Right lobe of liver (tissue), 6 donors: ENCODE data around the gene MIDN. TPM values are rescaled to one million over a fixed set of nuclear protein-coding genes. Genes with fewer than 3 reads are reported as not detected.

Source experiments
- ATAC-seq, 4 donors: fragments of 200-7000 bp; cut with Tn5 transposase; one replicate each; pipeline ENCODE4 v1.9.1; 2020; ENCODE audit warnings: mild to moderate bottlenecking in 4 of 4, moderate library complexity in 4 of 4
- DNase-seq, 3 donors: peaks; one replicate each; pipeline ENCODE4 v3.0.0-alpha.2; 2020
- H3K27ac ChIP-seq, 3 donors: fragments of 200-600 bp; one replicate each; pipeline ENCODE4 v1.8.0; 2022
- H3K27me3 ChIP-seq, 2 donors: fragments of 200-600 bp; one replicate each; pipeline ENCODE4 v1.8.0; 2022
- H3K36me3 ChIP-seq, 4 donors: fragments of 200-600 bp; sonication (generic) in 1 of 4; one replicate each; pipeline versions ENCODE4 v1.5.1 to v1.8.0; 2017 to 2022; ENCODE audit warnings: control low read depth in 1 of 4
- H3K4me1 ChIP-seq, 4 donors: fragments of 200-600 bp; sonication (generic) in 1 of 4; one replicate each; pipeline versions ENCODE4 v1.5.1 to v1.8.0; 2017 to 2022; ENCODE audit warnings: control low read depth in 1 of 4
- H3K4me3 ChIP-seq, 3 donors: fragments of 200-600 bp; one replicate each; pipeline ENCODE4 v1.8.0; 2022
- H3K9me3 ChIP-seq, 4 donors: fragments of 200-600 bp; sonication (generic) in 1 of 4; one replicate each; pipeline versions ENCODE4 v1.5.1 to v1.8.0; 2017 to 2022; ENCODE audit warnings: control low read depth in 1 of 4
- CTCF ChIP-seq, 4 donors: fragments of 200-600 bp in 3 of 4; fragments of 450-650 bp in 1 of 4; IDR thresholded peaks; one replicate each; pipeline versions ENCODE4 v1.5.1 to v1.8.0; 2016 to 2022; ENCODE audit warnings: antibody characterized with exemption in 4 of 4, mild to moderate bottlenecking in 2 of 4
- POLR2A ChIP-seq: fragments of 450-650 bp; IDR thresholded peaks from one replicate; pipeline ENCODE4 v1.6.1; 2017; ENCODE audit warnings: antibody characterized with exemption, mild to moderate bottlenecking
- WGBS: methylation state at CpG from one replicate; pipeline ENCODE4 v1.1.6; 2018; ENCODE audit warnings: low coverage, low lambda C conversion rate; ENCODE audit not compliant: insufficient coverage; ENCODE audit errors: missing lambda C conversion rate; 5-methylcytosine and 5-hydroxymethylcytosine counted together
- intact Hi-C, 2 donors: fragments of 100-400 bp; cut with DNase I; formaldehyde crosslinking; loops; one replicate each; pipeline versions ENCODE4 v1.11.2 to v1.14.1; 2022
- total RNA-seq, 6 experiments: library from RNA; depleted of rRNA in 2 of 6; stranded (reverse); fragments of >200 nt in 2 of 6; fragmentation: NEBNext Ultra II Directional in 3 of 6; extraction: Animal tissue kit (Norgen Biotek cat#: 25700) in 3 of 6; gene quantifications; one replicate each; pipeline versions ENCODE4 v1.1.0 to v1.2.4, GENCODE V29; 2016 to 2023
- donor health status: DM: no; HTN: yes; CAD: no.
- donor health status: DM: no; HTN: no; CAD: no.
- donor health status: DM: no; HTN: no; CAD: no.
- donor health status: DM: no; HTN: yes; CAD: no.
- donor health status: DM: no; HTN: yes; CAD: no.

MIDN gene
- total RNA-seq, 6 experiments from 2014 or later = 22.3 to 55.1 (median 29.3) TPM

- intact Hi-C loops = no loop called here
- no peaks in the 10 kb centered on the region for H3K9me3 ChIP-seq
- TF ChIP-seq CTCF (IDR thresholded peaks at IDR 0.05) (no peak), POLR2A (peak; percentile 74)
- WGBS = 2% methylated on average over 13 of the region's 83 CpGs
- H3K27ac ChIP-seq = peak overlapping the region; percentile 71 to 92 (median 90)
- DNase-seq = peak; percentile 98
- H3K27me3 ChIP-seq = no peaks in the 10 kb centered on the region
- peaks cover 0 to 22% (median 8%) of the 10 kb centered on the region in 4 donors for H3K36me3 ChIP-seq
- peak; percentile 60 to 78 (median 75) for ATAC-seq
- H3K4me1 ChIP-seq = peaks cover 5 to 61% (median 26%) of the 10 kb centered on the region in 4 donors
- H3K4me3 ChIP-seq = peak overlapping the region; percentile 58 to 70 (median 69)
Measured at GRCh38 chr19:1260749-1261537, 12.6 kb downstream of the MIDN start.

DNA sequence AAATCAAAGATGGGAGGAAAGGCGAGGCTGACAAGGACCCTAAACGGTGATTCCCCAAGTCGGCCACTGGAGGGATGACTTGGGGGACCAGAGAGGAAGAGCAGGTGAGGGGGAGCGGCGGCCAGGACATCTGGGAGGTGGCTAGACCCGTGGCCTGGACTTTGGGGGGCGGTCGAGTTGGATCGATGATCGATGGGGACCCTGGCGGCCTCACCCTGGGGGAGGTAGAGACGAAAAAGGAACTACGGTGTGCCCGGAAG lies 13.1 kb downstream of the MIDN start:
- ATAC-seq (no peak), DNase-seq (no peak)
- Histone ChIP-seq H3K9me3 (no peaks in the 10 kb centered on the region), H3K27me3 (no peaks in the 10 kb centered on the region), H3K36me3 (peaks cover 0 to 17% (median 4%) of the 10 kb centered on the region in 4 donors), H3K4me3 (peak overlapping the region; percentile 58 to 70 (median 69)), H3K4me1 (peaks cover 5 to 64% (median 28%) of the 10 kb centered on the region in 4 donors), H3K27ac (peak overlapping the region; percentile 71 to 92 (median 90))
- intact Hi-C loops = no loop called here
- TF ChIP-seq POLR2A = no peak
- TF ChIP-seq CTCF (IDR thresholded peaks at IDR 0.05) = no peak
- 4% methylated on average over 14 of the region's 14 CpGs for WGBS

- peak; percentile 41 to 68 (median 63) for ATAC-seq
- H3K9me3 ChIP-seq = no peaks in the 10 kb centered on the region
- no peaks in the 10 kb centered on the region for H3K27me3 ChIP-seq
- 10% methylated on average over 6 of the region's 28 CpGs for WGBS
- TF ChIP-seq CTCF (IDR thresholded peaks at IDR 0.05) = no peak
- peak; percentile 85 for TF ChIP-seq POLR2A
- H3K27ac ChIP-seq = peak overlapping the region; percentile 71 to 92 (median 90)
- H3K4me3 ChIP-seq = peak overlapping the region; percentile 58 to 70 (median 69)
- intact Hi-C loops = no loop called here
- H3K36me3 ChIP-seq = peaks cover 0 to 11% (median under 1%) of the 10 kb centered on the region in 4 donors
- H3K4me1 ChIP-seq = peaks cover 5 to 65% (median 28%) of the 10 kb centered on the region in 4 donors
- peak; percentile 94 to 98 (median 98) for DNase-seq
Measured at GRCh38 chr19:1261798-1262622, 13.6 kb downstream of the MIDN start.

DNA sequence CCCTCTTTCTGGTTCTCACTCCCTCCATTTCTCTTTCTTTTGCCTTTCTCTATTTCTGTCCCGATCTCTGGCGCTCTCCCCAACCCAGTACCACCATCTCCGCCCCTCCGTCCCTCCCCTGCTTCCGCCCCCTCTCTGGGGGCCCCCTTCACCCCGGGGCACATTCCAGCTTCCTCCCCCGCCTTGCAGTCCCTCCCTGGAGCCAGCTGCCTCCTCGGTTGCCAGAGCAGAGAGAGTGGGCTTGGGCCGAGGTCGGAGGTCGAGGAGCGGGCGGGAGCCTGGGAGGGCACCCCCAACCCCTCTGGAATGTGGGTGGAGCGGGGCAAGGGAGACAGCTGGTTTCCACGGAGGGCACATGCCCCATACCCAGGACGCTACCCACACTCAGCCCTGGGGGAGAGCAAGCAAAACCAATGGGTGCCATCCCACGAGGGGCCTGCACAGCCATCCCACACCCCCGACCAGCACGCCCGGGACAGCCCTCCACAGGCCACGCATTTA lies 14.3 kb downstream of the MIDN start:
- TF ChIP-seq POLR2A (no peak), CTCF (IDR thresholded peaks at IDR 0.05) (no peak)
- Histone ChIP-seq H3K27me3 (no peaks in the 10 kb centered on the region), H3K9me3 (no peaks in the 10 kb centered on the region), H3K4me3 (peak overlapping the region in 2 of 3 donors; percentile 14 to 18), H3K36me3 (peaks cover 0 to 5% (median 0%) of the 10 kb centered on the region in 4 donors), H3K27ac (peak overlapping the region; percentile 71 to 92 (median 90)), H3K4me1 (peaks cover 5 to 67% (median 28%) of the 10 kb centered on the region in 4 donors)
- DNase-seq = no peak
- no peak for ATAC-seq
- WGBS = 57% methylated on average over 13 of the region's 21 CpGs
- intact Hi-C loops = no loop called here
